ENCODE results near the gene OSBPL6.

DNA sequence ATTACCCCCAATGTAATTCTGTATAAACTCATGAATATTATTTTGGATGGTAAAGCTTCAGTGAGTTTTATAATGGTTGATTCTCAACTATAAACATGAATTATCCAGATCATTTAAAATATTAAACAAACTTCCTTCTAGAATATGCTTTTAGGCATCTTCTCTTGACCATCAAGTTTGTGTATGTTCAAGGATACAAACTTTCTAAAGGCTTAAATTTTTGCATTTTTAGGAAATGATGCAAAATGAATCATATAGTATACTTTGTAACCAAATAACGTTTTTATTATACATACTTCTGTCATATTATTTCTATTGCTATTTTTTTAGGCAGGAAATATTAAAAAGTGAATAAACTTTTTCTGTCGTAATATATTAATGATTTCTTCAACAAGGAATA is 62.8 kb downstream of the OSBPL6 start:
- TF ChIP-seq, protein P1, sequence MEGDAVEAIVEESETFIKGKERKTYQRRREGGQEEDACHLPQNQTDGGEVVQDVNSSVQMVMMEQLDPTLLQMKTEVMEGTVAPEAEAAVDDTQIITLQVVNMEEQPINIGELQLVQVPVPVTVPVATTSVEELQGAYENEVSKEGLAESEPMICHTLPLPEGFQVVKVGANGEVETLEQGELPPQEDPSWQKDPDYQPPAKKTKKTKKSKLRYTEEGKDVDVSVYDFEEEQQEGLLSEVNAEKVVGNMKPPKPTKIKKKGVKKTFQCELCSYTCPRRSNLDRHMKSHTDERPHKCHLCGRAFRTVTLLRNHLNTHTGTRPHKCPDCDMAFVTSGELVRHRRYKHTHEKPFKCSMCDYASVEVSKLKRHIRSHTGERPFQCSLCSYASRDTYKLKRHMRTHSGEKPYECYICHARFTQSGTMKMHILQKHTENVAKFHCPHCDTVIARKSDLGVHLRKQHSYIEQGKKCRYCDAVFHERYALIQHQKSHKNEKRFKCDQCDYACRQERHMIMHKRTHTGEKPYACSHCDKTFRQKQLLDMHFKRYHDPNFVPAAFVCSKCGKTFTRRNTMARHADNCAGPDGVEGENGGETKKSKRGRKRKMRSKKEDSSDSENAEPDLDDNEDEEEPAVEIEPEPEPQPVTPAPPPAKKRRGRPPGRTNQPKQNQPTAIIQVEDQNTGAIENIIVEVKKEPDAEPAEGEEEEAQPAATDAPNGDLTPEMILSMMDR (IDR thresholded peaks at IDR 0.05) = no peak
- no peak for TF ChIP-seq POLR2AphosphoS5 (IDR thresholded peaks at IDR 0.05)

All from gastroesophageal sphincter (tissue), 3 donors.